Hematopoietic multipotent progenitor cell (in vitro differentiated cells): ENCODE results near the gene CTRB1. TPM values are rescaled to one million over a fixed set of nuclear protein-coding genes. Genes with fewer than 3 reads are reported as not detected.
"Not testable (repeated sequence)": the region's sequence is repeated elsewhere in the genome, so short reads cannot be mapped to it uniquely, and the experiment has no call there.

Source experiments
- DNase-seq, 3 donors: peaks; one replicate each; pipeline ENCODE4 v3.0.0-alpha.2; 2011 to 2015; ENCODE audit warnings: low read depth in 2 of 3, low spot score in 2 of 3
- total RNA-seq: library from RNA; depleted of rRNA; stranded (reverse); fragments of >200 nt; gene quantifications from one replicate; pipeline ENCODE4 v1.2.3, GENCODE V29; 2012

Gene CTRB1
- total RNA-seq, 1 donor = not detected

GRCh38 chr16:75264999-75265910, 46.5 kb downstream of the CTRB1 start:
- no peak for DNase-seq

- no peak for DNase-seq
These were observed 47.3 kb downstream of the CTRB1 start for GRCh38 chr16:75265911-75266701.

- no peak for DNase-seq
These were observed 48.2 kb downstream of the CTRB1 start for GRCh38 chr16:75266738-75267630.

GRCh38 chr16:75267631-75268264, 49.0 kb downstream of the CTRB1 start:
- DNase-seq = no peak

- not testable (repeated sequence) for DNase-seq
These were observed 50.6 kb downstream of the CTRB1 start for GRCh38 chr16:75269358-75269757.

GRCh38 chr16:75271441-75272096, 52.8 kb downstream of the CTRB1 start:
- no peak for DNase-seq

GRCh38 chr16:75272097-75272551, 53.3 kb downstream of the CTRB1 start:
- peak in 2 of 3 donors; percentile 37 to 46 for DNase-seq

GRCh38 chr16:75272629-75273028, 53.8 kb downstream of the CTRB1 start:
- not testable (repeated sequence) for DNase-seq

- DNase-seq = no peak
These were observed 54.5 kb downstream of the CTRB1 start for GRCh38 chr16:75273054-75273925.

Other genes with a start within 250 kb of the CTRB1 start
- 44.2 TPM for gene WDR59, start 233.9 kb upstream of the CTRB1 start, total RNA-seq
- 89.4 TPM for gene ZNRF1, start 220.0 kb upstream of the CTRB1 start, total RNA-seq
- gene LDHD, start 102.2 kb upstream of the CTRB1 start, total RNA-seq = 1.3 TPM
- gene ZFP1, start 70.5 kb upstream of the CTRB1 start, total RNA-seq = 7.0 TPM
- gene CTRB2, start 11.8 kb upstream of the CTRB1 start, total RNA-seq = not detected
- under 0.01 TPM for gene BCAR1, start 32.6 kb downstream of the CTRB1 start, total RNA-seq
- gene CFDP1, start 214.5 kb downstream of the CTRB1 start, total RNA-seq = 10.8 TPM
- 29.9 TPM for gene TMEM170A, start 245.7 kb downstream of the CTRB1 start, total RNA-seq